ENCODE measurements around the gene SORCS2.

- TF ChIP-seq EZH2 (IDR thresholded peaks at IDR 0.05; ENCODE audit: insufficient read depth, poor library complexity, severe bottlenecking) (no peak), EZH2phosphoT487 (IDR thresholded peaks at IDR 0.05; ENCODE audit: insufficient read depth, low read depth) (no peak)
These were observed 568.4 kb downstream of the SORCS2 start for GRCh38 chr4:7760706-7761105.

Data from GM23248 (cell line).